Tibial artery (tissue), 4 donors: Measurements from ENCODE around the gene KCND2.

Experiments
- DNase-seq, 2 donors: peaks; one replicate each; pipeline ENCODE4 v3.0.0-alpha.2; 2019
- H3K27ac ChIP-seq, 2 donors: fragments of 200-600 bp; sonication (generic) in 1 of 2; 1 replicate in 1 of 2; 2 replicates in 1 of 2; pipeline ENCODE4 v1.5.1; 2018 to 2019; ENCODE audit warnings: mild to moderate bottlenecking in 1 of 2
- H3K27me3 ChIP-seq, 2 donors: fragments of 200-600 bp; sonication (generic) in 1 of 2; one replicate each; pipeline versions ENCODE4 v1.5.1 to v1.6.0; 2016 to 2019
- H3K36me3 ChIP-seq, 3 donors: fragments of 200-600 bp; sonication (generic) in 2 of 3; one replicate each; pipeline ENCODE4 v1.5.1; 2016 to 2019; ENCODE audit warnings: mild to moderate bottlenecking in 2 of 3
- H3K4me1 ChIP-seq, 4 donors: fragments of 200-600 bp; sonication (generic) in 2 of 4; 1 replicate in 3 of 4; 2 replicates in 1 of 4; pipeline ENCODE4 v1.5.1; 2016 to 2019
- H3K4me3 ChIP-seq, 2 donors: fragments of 200-600 bp; sonication (generic) in 1 of 2; 1 replicate in 1 of 2; 2 replicates in 1 of 2; pipeline ENCODE4 v1.5.1; 2018 to 2019; ENCODE audit warnings: mild to moderate bottlenecking in 2 of 2
- H3K9me3 ChIP-seq, 3 donors: fragments of 200-600 bp; sonication (generic) in 1 of 3; one replicate each; pipeline ENCODE4 v1.5.1; 2016 to 2019
- intact Hi-C: fragments of 100-400 bp; cut with DNase I; formaldehyde crosslinking; loops from one replicate; pipeline ENCODE4 v1.15.0; 2023; ENCODE audit warnings: low total_unique reads
- TF ChIP-seq, protein P1 (sequence below), 2 experiments: fragments of 200-600 bp in 1 of 2; fragments of 450-650 bp in 1 of 2; IDR thresholded peaks; one replicate each; pipeline ENCODE4 v1.5.1; 2017 to 2019; ENCODE audit warnings: antibody characterized with exemption in 2 of 2, mild to moderate bottlenecking in 1 of 2, moderate library complexity in 1 of 2

KCND2 gene

DNA sequence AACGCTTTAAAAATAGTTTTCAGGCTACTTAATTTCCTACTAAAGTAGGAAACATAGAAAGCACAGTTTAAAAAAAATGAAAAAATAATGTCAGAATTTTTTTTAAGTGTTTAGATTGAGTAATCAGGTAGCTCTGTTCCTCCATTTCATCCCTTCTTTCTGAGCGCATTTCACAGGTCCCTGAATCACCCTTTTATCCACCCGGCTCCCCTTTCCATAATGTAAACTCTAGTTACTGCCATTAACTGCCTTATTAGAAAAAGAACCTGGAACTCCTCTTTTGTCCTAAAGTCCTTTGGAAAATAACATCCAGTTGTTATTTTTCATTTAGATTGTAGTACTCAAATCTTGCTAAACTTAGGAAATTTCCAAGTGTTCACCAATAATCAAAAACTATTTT, 5.8 kb downstream of the KCND2 start:
- Histone ChIP-seq H3K4me1 (peaks cover 0 to under 1% (median 0%) of the 10 kb centered on the region in 4 donors), H3K27me3 (no peaks in the 10 kb centered on the region), H3K9me3 (no peaks in the 10 kb centered on the region), H3K36me3 (no peaks in the 10 kb centered on the region), H3K27ac (no peak overlapping the region), H3K4me3 (no peak overlapping the region)
- TF ChIP-seq, protein P1, sequence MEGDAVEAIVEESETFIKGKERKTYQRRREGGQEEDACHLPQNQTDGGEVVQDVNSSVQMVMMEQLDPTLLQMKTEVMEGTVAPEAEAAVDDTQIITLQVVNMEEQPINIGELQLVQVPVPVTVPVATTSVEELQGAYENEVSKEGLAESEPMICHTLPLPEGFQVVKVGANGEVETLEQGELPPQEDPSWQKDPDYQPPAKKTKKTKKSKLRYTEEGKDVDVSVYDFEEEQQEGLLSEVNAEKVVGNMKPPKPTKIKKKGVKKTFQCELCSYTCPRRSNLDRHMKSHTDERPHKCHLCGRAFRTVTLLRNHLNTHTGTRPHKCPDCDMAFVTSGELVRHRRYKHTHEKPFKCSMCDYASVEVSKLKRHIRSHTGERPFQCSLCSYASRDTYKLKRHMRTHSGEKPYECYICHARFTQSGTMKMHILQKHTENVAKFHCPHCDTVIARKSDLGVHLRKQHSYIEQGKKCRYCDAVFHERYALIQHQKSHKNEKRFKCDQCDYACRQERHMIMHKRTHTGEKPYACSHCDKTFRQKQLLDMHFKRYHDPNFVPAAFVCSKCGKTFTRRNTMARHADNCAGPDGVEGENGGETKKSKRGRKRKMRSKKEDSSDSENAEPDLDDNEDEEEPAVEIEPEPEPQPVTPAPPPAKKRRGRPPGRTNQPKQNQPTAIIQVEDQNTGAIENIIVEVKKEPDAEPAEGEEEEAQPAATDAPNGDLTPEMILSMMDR (IDR thresholded peaks at IDR 0.05), result no peak
- intact Hi-C loops, result no loop called here
- no peak for DNase-seq

DNA sequence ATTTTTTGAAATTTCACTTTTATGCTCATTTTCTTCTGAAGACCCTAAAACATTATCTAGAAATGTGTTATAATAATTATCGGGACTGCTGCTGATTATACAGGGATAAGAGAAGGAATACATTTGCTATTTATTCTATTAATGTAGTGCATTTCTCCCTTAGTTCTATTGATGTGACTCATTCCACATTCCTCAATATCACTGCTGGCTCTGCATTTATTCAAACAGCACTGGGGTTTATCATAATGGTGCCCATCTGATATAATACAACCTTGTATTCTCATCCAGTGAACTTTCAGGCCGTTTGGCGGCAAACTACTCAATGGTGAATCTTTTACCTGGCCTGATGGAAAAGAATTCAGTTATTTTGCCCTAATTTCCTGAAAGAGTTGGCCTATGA, 7.8 kb downstream of the KCND2 start:
- no peaks in the 10 kb centered on the region for H3K9me3 ChIP-seq
- no peaks in the 10 kb centered on the region for H3K27me3 ChIP-seq
- DNase-seq, result no peak
- TF ChIP-seq, protein P1 (IDR thresholded peaks at IDR 0.05), result no peak
- H3K4me1 ChIP-seq, result no peaks in the 10 kb centered on the region
- H3K4me3 ChIP-seq, result no peak overlapping the region
- H3K36me3 ChIP-seq, result no peaks in the 10 kb centered on the region
- intact Hi-C loops, result no loop called here
- H3K27ac ChIP-seq, result no peak overlapping the region

- H3K27ac ChIP-seq, result no peak overlapping the region
- H3K27me3 ChIP-seq, result no peaks in the 10 kb centered on the region
- H3K9me3 ChIP-seq, result no peaks in the 10 kb centered on the region
- TF ChIP-seq, protein P1 (IDR thresholded peaks at IDR 0.05), result no peak
- DNase-seq, result no peak
- no peaks in the 10 kb centered on the region for H3K4me1 ChIP-seq
- no peaks in the 10 kb centered on the region for H3K36me3 ChIP-seq
- no peak overlapping the region for H3K4me3 ChIP-seq
- intact Hi-C loops, result no loop called here
Observed at GRCh38 chr7:120293027-120293426, 20.1 kb downstream of the KCND2 start.

GRCh38 chr7:120302190-120302589, 29.2 kb downstream of the KCND2 start:
- Histone ChIP-seq H3K36me3 (no peaks in the 10 kb centered on the region), H3K27me3 (no peaks in the 10 kb centered on the region), H3K27ac (no peak overlapping the region), H3K4me3 (no peak overlapping the region), H3K9me3 (no peaks in the 10 kb centered on the region), H3K4me1 (no peaks in the 10 kb centered on the region)
- intact Hi-C loops, result no loop called here
- TF ChIP-seq, protein P1 (IDR thresholded peaks at IDR 0.05), result no peak
- DNase-seq, result no peak

GRCh38 chr7:120303105-120303504, 30.1 kb downstream of the KCND2 start:
- Histone ChIP-seq H3K9me3 (no peaks in the 10 kb centered on the region), H3K4me1 (no peaks in the 10 kb centered on the region), H3K36me3 (no peaks in the 10 kb centered on the region), H3K27ac (no peak overlapping the region), H3K27me3 (no peaks in the 10 kb centered on the region), H3K4me3 (no peak overlapping the region)
- DNase-seq, result no peak
- intact Hi-C loops, result no loop called here
- TF ChIP-seq, protein P1 (IDR thresholded peaks at IDR 0.05), result no peak

DNA sequence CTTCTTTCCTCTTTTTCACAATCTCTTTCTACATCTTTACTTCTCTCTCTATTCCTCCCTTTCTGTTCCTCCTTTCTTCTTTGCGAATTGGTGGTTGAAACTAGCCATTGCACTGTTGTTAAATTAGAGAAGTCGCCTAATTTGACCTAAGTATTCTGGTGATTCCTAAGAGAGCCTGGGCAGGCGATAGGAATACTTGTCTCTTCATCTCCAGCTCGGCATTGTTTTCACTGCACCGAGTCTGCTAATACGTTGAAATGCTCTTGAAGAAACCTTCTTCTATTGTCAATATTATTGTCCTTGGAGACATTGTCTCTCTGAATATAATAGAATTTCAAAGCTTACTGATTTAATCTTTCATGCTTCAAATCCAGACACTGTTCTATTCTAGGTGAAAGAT, 31.7 kb downstream of the KCND2 start:
- Histone ChIP-seq H3K4me3 (no peak overlapping the region), H3K27me3 (no peaks in the 10 kb centered on the region), H3K27ac (no peak overlapping the region), H3K36me3 (no peaks in the 10 kb centered on the region), H3K9me3 (no peaks in the 10 kb centered on the region), H3K4me1 (no peaks in the 10 kb centered on the region)
- intact Hi-C loops, result no loop called here
- TF ChIP-seq, protein P1 (IDR thresholded peaks at IDR 0.05), result no peak
- DNase-seq, result no peak
